ENCODE data around the gene ROBO1.

The ROBO1 gene

GRCh38 chr3:79160421-79160820 is 607.4 kb downstream of the ROBO1 start:
- no peak for DNase-seq (ENCODE audit: low spot score)

GRCh38 chr3:79159736-79160135 is 608.1 kb downstream of the ROBO1 start:
- DNase-seq (ENCODE audit: low spot score), result no peak

GRCh38 chr3:79157191-79157590 is 610.6 kb downstream of the ROBO1 start:
- DNase-seq (ENCODE audit: low spot score), result no peak

GRCh38 chr3:79154865-79155264 is 612.9 kb downstream of the ROBO1 start:
- no peak for DNase-seq (ENCODE audit: low spot score)

- DNase-seq (ENCODE audit: low spot score), result no peak
Measured at GRCh38 chr3:79148786-79149185, 619.0 kb downstream of the ROBO1 start.

GRCh38 chr3:79146024-79146423 is 621.8 kb downstream of the ROBO1 start:
- no peak for DNase-seq (ENCODE audit: low spot score)

- DNase-seq (ENCODE audit: low spot score), result no peak
Measured at GRCh38 chr3:79140708-79141107, 627.1 kb downstream of the ROBO1 start.

- no peak for DNase-seq (ENCODE audit: low spot score)
Measured at GRCh38 chr3:79139395-79140068, 628.3 kb downstream of the ROBO1 start.

GRCh38 chr3:79125313-79125984 is 642.3 kb downstream of the ROBO1 start:
- no peak for DNase-seq (ENCODE audit: low spot score)

GRCh38 chr3:79115458-79115857 is 652.3 kb downstream of the ROBO1 start:
- no peak for DNase-seq (ENCODE audit: low spot score)

- DNase-seq (ENCODE audit: low spot score), result no peak
Measured at GRCh38 chr3:79113876-79114275, 653.9 kb downstream of the ROBO1 start.

- no peak for DNase-seq (ENCODE audit: low spot score)
Measured at GRCh38 chr3:79111375-79112052, 656.3 kb downstream of the ROBO1 start.

GRCh38 chr3:79109754-79110153 is 658.0 kb downstream of the ROBO1 start:
- DNase-seq (ENCODE audit: low spot score), result no peak

- DNase-seq (ENCODE audit: low spot score), result no peak
Measured at GRCh38 chr3:79103307-79103706, 664.5 kb downstream of the ROBO1 start.

GRCh38 chr3:79097964-79098660 is 669.7 kb downstream of the ROBO1 start:
- no peak for DNase-seq (ENCODE audit: low spot score)

GRCh38 chr3:79094654-79095053 is 673.1 kb downstream of the ROBO1 start:
- DNase-seq (ENCODE audit: low spot score), result no peak

- DNase-seq (ENCODE audit: low spot score), result peak; percentile 51
Measured at GRCh38 chr3:79086514-79086913, 681.3 kb downstream of the ROBO1 start.

GRCh38 chr3:79085171-79085570 is 682.6 kb downstream of the ROBO1 start:
- no peak for DNase-seq (ENCODE audit: low spot score)

- DNase-seq (ENCODE audit: low spot score), result no peak
Measured at GRCh38 chr3:79081335-79081734, 686.5 kb downstream of the ROBO1 start.

GRCh38 chr3:79074558-79074957 is 693.2 kb downstream of the ROBO1 start:
- no peak for DNase-seq (ENCODE audit: low spot score)

GRCh38 chr3:79067734-79068133 is 700.1 kb downstream of the ROBO1 start:
- DNase-seq (ENCODE audit: low spot score), result no peak

- DNase-seq (ENCODE audit: low spot score), result no peak
Measured at GRCh38 chr3:79066481-79066880, 701.3 kb downstream of the ROBO1 start.

- DNase-seq (ENCODE audit: low spot score), result no peak
Measured at GRCh38 chr3:79063624-79064023, 704.2 kb downstream of the ROBO1 start.

Measured in NAMALWA (cell line).